Endometrial microvascular endothelial cells (primary cell): Measurements from ENCODE around the gene DOCK2. TPM values are rescaled to one million over a fixed set of nuclear protein-coding genes. Genes with fewer than 3 reads are reported as not detected.
"Not testable (repeated sequence)": the region's sequence is repeated elsewhere in the genome, so short reads cannot be mapped to it uniquely, and the experiment has no call there.

Experiments used
- in situ Hi-C: cut with HindIII; loops from 2 replicates; pipeline ENCODE4 v1.10.0; 2017; ENCODE audit warnings: low sequenced_read_pairs, low pct_unique_long_range_greater_than_20kb; ENCODE audit errors: inconsistent ontology term
- total RNA-seq: library from RNA; depleted of rRNA; stranded (reverse); fragments of >200 nt; gene quantifications from one replicate; pipeline ENCODE4 v1.2.3, GENCODE V29; 2015; ENCODE audit errors: inconsistent ontology term

The DOCK2 gene
- total RNA-seq, 1 donor from 2014 or later: not detected

GRCh38 chr5:169742771-169743296 lies 105.8 kb downstream of the DOCK2 start:
- in situ Hi-C loops: no loop called here

DNA sequence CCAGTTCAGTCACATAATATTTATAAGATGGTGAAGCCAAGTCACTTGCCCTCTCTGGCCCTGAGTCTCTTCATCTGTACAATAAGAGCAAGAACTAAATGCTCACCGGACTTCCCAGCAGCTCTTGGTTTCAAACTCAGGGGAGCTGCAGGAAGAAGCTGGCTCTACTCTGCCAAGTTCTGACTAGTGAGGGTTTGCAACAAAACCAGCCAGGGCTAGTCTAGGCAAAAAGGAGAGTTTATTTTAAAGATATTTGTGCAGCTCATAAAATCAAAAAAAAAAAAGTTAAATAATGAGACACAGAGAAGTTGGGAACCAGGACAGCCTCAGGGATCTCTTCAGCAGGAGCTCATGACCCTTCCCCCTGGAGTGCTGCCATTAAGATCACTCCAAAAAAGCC lies 107.3 kb downstream of the DOCK2 start:
- in situ Hi-C loops: no loop called here

GRCh38 chr5:169745441-169746146 lies 108.5 kb downstream of the DOCK2 start:
- in situ Hi-C loops: no loop called here

- in situ Hi-C loops: no loop called here
Observed at GRCh38 chr5:169746147-169746694, 109.1 kb downstream of the DOCK2 start.

DNA sequence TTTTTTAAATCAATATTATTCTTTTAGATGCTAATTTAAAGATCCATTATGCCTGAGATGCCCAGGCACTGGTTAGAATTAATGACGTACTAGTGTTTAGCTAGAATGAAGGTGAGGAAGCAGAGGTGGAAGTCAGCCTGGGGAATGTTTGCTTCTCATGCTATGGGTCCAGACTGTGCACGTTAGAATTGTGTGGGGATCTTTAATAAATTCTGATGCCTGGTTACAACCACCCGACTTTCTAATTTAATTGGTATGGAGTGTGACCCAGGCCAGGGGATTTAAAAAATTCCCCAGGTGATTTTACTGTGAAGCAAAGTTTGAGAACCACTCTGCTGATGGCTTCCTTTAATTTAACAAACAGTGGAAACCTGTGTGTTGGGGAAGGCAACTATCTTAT lies 111.1 kb downstream of the DOCK2 start:
- in situ Hi-C loops: no loop called here

GRCh38 chr5:169749295-169749694 lies 112.2 kb downstream of the DOCK2 start:
- in situ Hi-C loops: no loop called here

DNA sequence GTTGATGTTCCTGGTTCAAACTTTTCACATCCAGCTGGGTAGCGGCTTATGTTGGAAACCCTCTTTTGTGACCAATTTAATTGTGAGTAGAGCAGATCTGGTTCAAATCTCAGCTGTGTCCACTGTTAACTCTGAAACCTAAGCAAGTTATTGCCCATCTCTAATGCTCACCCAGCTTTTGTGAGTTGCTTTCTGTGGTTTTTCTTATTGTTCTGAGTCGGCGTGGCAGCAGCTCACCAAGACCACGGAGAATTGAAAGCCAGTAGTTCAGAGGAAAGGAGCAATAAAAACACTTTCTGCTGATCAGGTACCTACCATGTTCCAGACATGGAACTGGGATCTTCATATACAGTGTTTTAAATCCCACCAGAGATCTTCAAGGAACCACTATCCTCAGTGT lies 114.4 kb downstream of the DOCK2 start:
- in situ Hi-C loops: no loop called here

- in situ Hi-C loops: not testable (repeated sequence)
Observed at GRCh38 chr5:169752566-169752965, 115.5 kb downstream of the DOCK2 start.

DNA sequence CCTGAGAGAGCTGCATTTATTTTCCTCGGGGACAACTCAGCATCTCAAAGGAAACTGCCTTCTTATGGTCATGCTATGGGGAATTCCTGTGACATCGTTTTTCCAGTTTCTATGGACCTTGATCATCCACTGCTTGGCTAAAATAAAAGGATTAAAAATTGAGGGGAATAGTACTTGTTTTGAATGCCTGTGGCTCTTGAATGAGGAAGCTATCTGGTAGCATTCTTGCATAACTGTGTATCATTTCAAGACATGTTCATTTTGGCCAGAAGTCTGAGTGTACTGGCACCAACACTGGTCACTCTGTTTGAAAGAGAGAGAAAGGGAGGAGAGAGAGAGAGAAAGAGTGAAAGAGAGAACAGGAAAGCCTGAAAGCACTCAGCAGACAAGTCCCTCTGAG lies 116.7 kb downstream of the DOCK2 start:
- in situ Hi-C loops: no loop called here

DNA sequence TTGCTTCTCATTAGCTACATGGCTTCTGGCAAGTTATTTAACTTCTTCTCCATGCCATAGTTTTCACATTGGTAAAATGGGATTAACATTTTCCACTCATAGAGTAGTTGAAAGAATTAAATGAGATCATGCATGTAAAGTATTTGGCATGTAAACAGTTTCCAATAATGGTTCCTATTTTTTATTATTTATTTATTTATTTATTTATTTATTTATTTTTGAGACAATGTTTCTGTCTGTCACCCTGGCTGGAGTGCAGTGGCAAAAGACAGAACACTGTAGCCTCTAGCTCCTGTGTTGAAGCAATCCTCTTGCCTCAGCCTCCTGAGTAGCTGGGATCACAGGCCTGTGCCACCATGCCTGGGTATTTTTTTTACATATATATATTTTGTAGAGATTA lies 117.7 kb downstream of the DOCK2 start:
- in situ Hi-C loops: no loop called here

DNA sequence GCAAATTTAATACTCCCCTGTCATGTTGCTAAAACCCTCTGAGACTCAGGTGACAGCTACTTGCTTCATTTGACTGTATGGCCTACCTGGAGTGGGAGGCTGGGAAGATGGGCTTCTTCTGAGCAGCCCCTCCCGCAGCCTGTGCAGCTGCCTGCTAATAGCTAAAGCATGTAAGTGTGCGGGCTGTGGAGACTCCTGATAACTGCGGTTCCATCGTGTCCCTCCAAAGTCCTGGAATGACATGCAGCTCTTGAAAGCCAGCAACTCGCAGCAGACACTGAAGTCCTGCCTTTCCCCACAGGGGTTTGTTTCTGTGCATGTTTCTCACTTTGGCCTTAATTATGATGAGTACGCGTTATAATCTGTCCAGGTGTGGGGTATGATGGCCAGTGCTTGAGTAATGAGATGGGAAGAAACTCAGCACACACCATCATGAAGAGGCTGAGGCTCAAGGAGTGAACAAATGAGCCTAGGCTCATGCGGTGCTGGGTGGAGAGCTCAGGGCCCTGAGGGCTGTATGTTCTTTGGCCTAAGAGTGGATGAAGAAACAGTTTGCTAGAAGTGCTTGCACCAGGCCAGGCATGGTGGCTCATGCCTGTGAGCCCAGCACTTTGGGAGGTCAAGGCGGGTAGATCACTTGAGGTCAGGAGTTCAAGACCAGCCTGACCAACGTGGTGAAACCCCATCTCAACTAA lies 119.1 kb downstream of the DOCK2 start:
- in situ Hi-C loops: no loop called here

DNA sequence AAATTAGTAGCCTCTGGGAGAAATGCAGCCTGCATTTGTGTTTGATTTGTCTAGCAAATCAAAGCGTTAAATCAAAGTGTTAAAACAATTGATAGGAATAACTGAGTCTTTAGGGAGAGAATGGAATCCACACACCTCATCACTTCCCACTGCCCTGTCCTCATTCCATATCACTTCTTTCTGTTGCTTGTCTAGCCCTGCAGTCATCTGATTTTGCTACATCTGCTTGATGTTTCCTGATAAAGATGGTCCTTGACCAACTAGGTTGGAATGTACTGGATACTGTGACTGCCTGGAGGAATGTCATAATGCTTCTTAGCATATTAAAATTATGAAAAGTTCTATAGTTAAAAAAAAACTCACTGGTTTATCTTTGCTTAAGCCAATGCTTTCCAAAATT lies 119.9 kb downstream of the DOCK2 start:
- in situ Hi-C loops: no loop called here

DNA sequence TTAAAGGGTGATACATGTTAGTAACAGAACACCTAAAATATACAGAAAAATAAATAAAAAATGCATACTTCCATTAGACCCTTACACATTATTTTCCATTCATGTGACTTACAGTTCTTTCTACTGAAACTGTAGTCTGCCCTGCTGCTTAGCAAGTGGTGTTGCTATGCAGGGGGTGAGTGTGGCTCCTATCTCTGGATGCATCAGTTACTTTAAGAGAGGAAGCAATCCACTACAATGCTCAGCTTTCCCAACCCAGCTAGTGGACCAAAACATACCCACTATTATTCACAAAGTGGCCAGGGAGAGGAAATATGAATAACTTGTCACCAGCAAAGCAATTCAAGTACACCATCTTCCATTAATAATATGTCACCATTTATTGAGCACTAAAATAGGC lies 121.8 kb downstream of the DOCK2 start:
- in situ Hi-C loops: no loop called here

DNA sequence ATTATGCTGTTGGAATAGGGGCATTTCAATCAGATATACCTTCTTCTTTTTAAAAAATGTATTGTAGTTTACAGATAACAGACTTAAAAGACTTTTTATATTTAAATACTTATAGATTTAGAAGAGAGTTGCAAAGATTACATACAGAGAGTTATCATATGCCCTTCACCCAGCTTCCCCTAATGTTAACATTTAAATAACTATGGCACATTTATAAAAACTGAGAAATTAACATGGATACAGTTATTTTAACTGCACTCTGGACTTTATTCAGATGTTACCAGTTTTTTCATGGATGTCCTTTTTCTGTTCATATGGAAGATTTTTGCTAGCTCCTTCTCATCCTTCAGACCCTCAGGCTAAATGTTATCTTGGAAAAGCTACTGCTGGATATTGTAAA lies 123.2 kb downstream of the DOCK2 start:
- in situ Hi-C loops: no loop called here

- in situ Hi-C loops: no loop called here
Observed at GRCh38 chr5:169762338-169763095, 125.4 kb downstream of the DOCK2 start.

GRCh38 chr5:169763376-169764017 lies 126.4 kb downstream of the DOCK2 start:
- in situ Hi-C loops: no loop called here

- in situ Hi-C loops: no loop called here
Observed at GRCh38 chr5:169764018-169764378, 126.9 kb downstream of the DOCK2 start.

DNA sequence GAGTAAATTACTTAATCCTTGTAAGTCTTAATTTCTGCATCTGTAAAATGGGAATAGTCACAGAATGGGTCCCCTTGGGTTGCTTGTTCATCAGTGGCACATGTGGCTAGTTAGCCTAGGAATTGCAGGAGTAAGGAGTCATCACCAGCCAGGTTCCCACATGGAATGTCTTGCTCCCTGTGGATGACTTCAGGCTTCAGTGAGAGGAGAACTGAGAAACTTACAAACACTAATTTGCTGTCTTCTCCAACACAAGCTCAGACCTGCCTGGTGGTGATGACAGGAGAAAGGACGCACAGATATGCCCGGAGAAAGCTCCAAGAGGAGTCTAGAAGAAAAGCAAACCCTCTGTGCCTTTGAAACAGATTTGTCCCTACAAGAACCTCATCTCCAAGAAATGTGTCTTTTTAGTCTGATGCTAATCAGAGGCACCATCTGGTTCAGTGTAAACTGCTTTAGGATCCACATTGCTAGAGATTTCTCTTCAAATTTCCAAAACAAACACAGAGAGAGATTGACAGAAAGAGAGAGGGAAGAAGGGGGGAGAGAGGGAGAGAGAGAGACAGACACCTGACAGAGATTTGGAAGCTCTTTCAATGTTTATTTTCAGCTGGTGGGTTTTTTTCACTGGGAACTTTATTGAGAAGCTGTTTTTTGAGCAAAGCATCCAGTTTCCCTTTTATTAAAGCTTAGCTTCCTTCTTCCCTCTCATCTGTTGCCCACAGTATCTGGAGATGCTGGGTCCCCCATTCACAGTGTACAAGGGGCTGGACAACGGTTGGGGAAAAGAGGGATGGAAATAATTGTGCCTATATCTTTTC lies 128.3 kb downstream of the DOCK2 start:
- in situ Hi-C loops: no loop called here
